OCI-LY1 (cell line): ENCODE results near the gene NR2F1-AS1.

ENCODE experiments used
- H2AFZ ChIP-seq: fragments of 200-600 bp; sonication (generic), shearing (Covaris generic); 2 replicates; pipeline ENCODE4 v1.6.0; 2014; ENCODE audit warnings: antibody characterized with exemption, mild to moderate bottlenecking, low read length
- H3F3A ChIP-seq: fragments of 200-600 bp; sonication (generic), shearing (Covaris generic); 2 replicates; pipeline ENCODE4 v1.6.0; 2014; ENCODE audit warnings: mild to moderate bottlenecking, antibody characterized with exemption, low read length, moderate library complexity; ENCODE audit not compliant: insufficient read depth
- H3K27ac ChIP-seq: fragments of 200-600 bp; sonication (generic); 2 replicates; pipeline ENCODE4 v1.5.1; 2014; ENCODE audit warnings: low read length, mixed run types, mild to moderate bottlenecking, low read depth; ENCODE audit not compliant: poor library complexity, severe bottlenecking
- H3K27me3 ChIP-seq: fragments of 200-600 bp; sonication (generic); 2 replicates; pipeline ENCODE4 v1.6.0; 2014; ENCODE audit warnings: antibody characterized with exemption, mild to moderate bottlenecking, low read length, moderate library complexity; ENCODE audit not compliant: insufficient read depth
- H3K36me3 ChIP-seq: fragments of 200-600 bp; sonication (generic); 2 replicates; pipeline ENCODE4 v1.6.1; 2014; ENCODE audit warnings: mild to moderate bottlenecking, antibody characterized with exemption, low read length, moderate library complexity, mixed read lengths; ENCODE audit not compliant: insufficient read depth
- H3K4me1 ChIP-seq: fragments of 200-600 bp; sonication (generic); 2 replicates; pipeline ENCODE4 v1.5.1; 2014; ENCODE audit warnings: mild to moderate bottlenecking, low read length, moderate library complexity; ENCODE audit not compliant: insufficient read depth, severe bottlenecking
- H3K4me2 ChIP-seq: fragments of 200-600 bp; sonication (generic), shearing (Covaris generic); 2 replicates; pipeline ENCODE4 v1.6.1; 2014; ENCODE audit warnings: low read length
- H3K4me3 ChIP-seq: fragments of 200-600 bp; sonication (generic); 2 replicates; pipeline ENCODE4 v1.5.1; 2014; ENCODE audit warnings: low read length, low read depth, mild to moderate bottlenecking, mixed read lengths; ENCODE audit not compliant: poor library complexity, severe bottlenecking
- H3K79me2 ChIP-seq: fragments of 200-600 bp; shearing (Covaris generic); 2 replicates; pipeline ENCODE4 v1.6.1; 2016; ENCODE audit warnings: mixed run types, low read length, mixed read lengths; ENCODE audit not compliant: insufficient read depth
- H3K9ac ChIP-seq: fragments of 200-600 bp; sonication (generic), shearing (Covaris generic); 2 replicates; pipeline ENCODE4 v1.6.1; 2014; ENCODE audit warnings: mild to moderate bottlenecking, low read length, mixed read lengths
- H3K9me2 ChIP-seq: fragments of 200-600 bp; sonication (generic), shearing (Covaris generic); 2 replicates; pipeline ENCODE4 v1.6.1; 2014; ENCODE audit warnings: low read depth, mild to moderate bottlenecking, low read length, mixed read lengths
- H3K9me3 ChIP-seq: fragments of 200-600 bp; shearing (Covaris generic); 2 replicates; pipeline ENCODE4 v1.6.1; 2014; ENCODE audit warnings: low read length, mixed read lengths
- H4K20me1 ChIP-seq: fragments of 200-600 bp; sonication (generic), shearing (Covaris generic); 2 replicates; pipeline ENCODE4 v1.6.0; 2016; ENCODE audit warnings: mild to moderate bottlenecking, low read length; ENCODE audit not compliant: insufficient read depth
- CTCF ChIP-seq: fragments of 200-600 bp; sonication (generic), shearing (Covaris generic); IDR thresholded peaks from 2 replicates; pipeline ENCODE4 v1.5.1; 2017; ENCODE audit warnings: mild to moderate bottlenecking, antibody characterized with exemption, low read length, moderate library complexity, mixed read lengths
- EZH2 ChIP-seq: fragments of 200-600 bp; sonication (generic), shearing (Covaris generic); IDR thresholded peaks from 2 replicates; pipeline ENCODE4 v1.8.0; 2017; ENCODE audit warnings: borderline replicate concordance, mixed run types, mild to moderate bottlenecking, antibody characterized with exemption, low read length, moderate library complexity, mixed read lengths

Gene NR2F1-AS1

GRCh38 chr5:93608855-93609254 is 27.8 kb upstream of the NR2F1-AS1 start:
- no peaks in the 10 kb centered on the region for H3K4me1 ChIP-seq
- no peak overlapping the region for H2AFZ ChIP-seq
- TF ChIP-seq CTCF = no peak
- TF ChIP-seq EZH2 = no peak
- H3K9me2 ChIP-seq = no peaks in the 10 kb centered on the region
- H3K9ac ChIP-seq = no peak overlapping the region
- no peak overlapping the region for H3K4me2 ChIP-seq
- no peaks in the 10 kb centered on the region for H3K36me3 ChIP-seq
- H4K20me1 ChIP-seq = no peaks in the 10 kb centered on the region
- no peaks in the 10 kb centered on the region for H3K27me3 ChIP-seq
- H3K27ac ChIP-seq = no peak overlapping the region
- H3K4me3 ChIP-seq = no peak overlapping the region
- no peaks in the 10 kb centered on the region for H3K9me3 ChIP-seq
- no peaks in the 10 kb centered on the region for H3K79me2 ChIP-seq
- H3F3A ChIP-seq = no peaks in the 10 kb centered on the region

DNA sequence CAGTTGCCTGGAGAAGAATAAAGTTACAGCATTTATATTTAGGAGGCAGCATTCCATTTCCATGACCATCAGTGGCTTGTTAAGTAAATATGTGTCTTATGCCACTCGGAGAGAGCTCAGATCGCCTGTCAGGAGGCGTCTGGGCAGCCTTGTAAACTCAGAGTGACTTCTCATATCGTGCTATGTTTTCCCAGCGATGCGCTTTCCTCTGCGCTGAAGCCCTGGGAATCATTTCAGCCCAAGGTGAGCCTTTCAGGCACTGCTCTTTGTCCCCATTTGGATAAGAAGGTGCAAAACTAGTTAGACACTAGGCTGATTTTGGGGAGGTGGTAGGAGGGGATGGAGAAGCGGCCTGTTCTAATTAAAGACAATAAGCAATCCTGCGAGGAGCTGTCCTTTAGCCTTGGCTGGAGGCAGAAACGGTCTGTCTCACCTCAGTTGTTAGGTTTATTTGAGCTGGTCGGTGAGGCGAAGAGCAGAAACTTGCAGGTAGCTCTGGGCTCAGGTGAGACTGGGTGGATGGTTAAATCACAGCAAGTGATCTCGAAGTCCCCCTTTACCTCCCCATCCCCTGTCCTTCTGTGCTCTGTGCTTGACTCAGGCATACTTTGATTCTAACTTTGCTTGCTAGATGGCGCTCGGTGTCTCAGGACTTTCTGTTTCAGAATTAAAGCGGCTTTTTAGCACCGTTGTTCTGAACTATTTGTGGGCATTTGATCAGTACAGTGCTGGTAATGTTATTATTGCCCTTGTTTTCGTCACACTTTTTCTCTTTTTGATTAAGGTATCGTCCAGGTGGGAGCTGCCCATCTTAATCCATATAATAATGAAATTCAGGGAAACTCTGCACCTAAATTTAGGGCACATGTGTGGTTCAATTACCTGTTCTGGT is 26.6 kb upstream of the NR2F1-AS1 start:
- Histone ChIP-seq H3K27me3 (no peaks in the 10 kb centered on the region; the same call in 1 of the 2 replicates), H3K27ac (no peak overlapping the region), H3K9ac (no peak overlapping the region), H3F3A (no peaks in the 10 kb centered on the region), H3K9me2 (no peaks in the 10 kb centered on the region), H2AFZ (no peak overlapping the region), H3K4me3 (no peak overlapping the region), H3K9me3 (no peaks in the 10 kb centered on the region), H3K4me2 (no peak overlapping the region), H4K20me1 (no peaks in the 10 kb centered on the region), H3K79me2 (no peaks in the 10 kb centered on the region), H3K4me1 (no peaks in the 10 kb centered on the region), H3K36me3 (no peaks in the 10 kb centered on the region)
- TF ChIP-seq CTCF = peak; percentile 80
- no peak for TF ChIP-seq EZH2

DNA sequence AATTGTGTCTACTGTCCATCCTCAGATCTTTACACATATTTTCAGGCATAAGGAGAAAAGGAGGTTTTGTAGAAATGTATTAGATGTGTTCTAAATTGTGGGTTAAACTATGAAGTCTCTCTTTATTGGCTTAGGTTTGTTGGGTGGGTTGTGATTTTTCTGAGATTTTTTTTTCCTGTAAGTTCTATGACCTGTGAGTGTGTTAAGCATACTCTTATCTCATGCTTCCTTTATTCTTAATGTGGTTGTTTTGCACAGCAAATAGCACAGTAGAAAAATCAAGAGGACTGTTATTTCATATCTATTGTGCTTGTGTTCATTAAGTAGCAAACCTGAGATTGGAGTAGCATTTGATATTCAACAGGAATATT is 25.3 kb upstream of the NR2F1-AS1 start:
- no peaks in the 10 kb centered on the region for H3K9me3 ChIP-seq
- no peaks in the 10 kb centered on the region; the same call in 1 of the 2 replicates for H3K27me3 ChIP-seq
- H3K36me3 ChIP-seq = no peaks in the 10 kb centered on the region
- no peaks in the 10 kb centered on the region for H3K79me2 ChIP-seq
- TF ChIP-seq CTCF (no peak), EZH2 (no peak)
- H3K4me1 ChIP-seq = no peaks in the 10 kb centered on the region
- no peak overlapping the region for H3K9ac ChIP-seq
- no peak overlapping the region for H3K27ac ChIP-seq
- no peak overlapping the region for H2AFZ ChIP-seq
- H3K9me2 ChIP-seq = no peaks in the 10 kb centered on the region
- no peaks in the 10 kb centered on the region for H3F3A ChIP-seq
- no peak overlapping the region for H3K4me2 ChIP-seq
- H3K4me3 ChIP-seq = no peak overlapping the region
- H4K20me1 ChIP-seq = no peaks in the 10 kb centered on the region
